GM23338 (cell line): ENCODE data around the gene MAGI1. TPM values are rescaled to one million over a fixed set of nuclear protein-coding genes. Genes with fewer than 3 reads are reported as not detected.

ENCODE experiments used
- ATAC-seq: fragments of 200-7000 bp; cut with Tn5 transposase; 3 replicates; pipeline ENCODE4 v1.9.1; 2020
- DNase-seq: peaks from one replicate; pipeline ENCODE4 v3.0.0-alpha.2; 2015; ENCODE audit warnings: low spot score
- H2AFZ ChIP-seq: fragments of 200-600 bp; sonication (generic); 2 replicates; pipeline ENCODE4 v1.8.0; 2016; ENCODE audit warnings: antibody characterized with exemption, mild to moderate bottlenecking, moderate library complexity
- H3F3A ChIP-seq: fragments of 200-600 bp; sonication (generic); replicated peaks from 2 replicates; pipeline ENCODE4 v1.8.0; 2017; ENCODE audit warnings: antibody characterized with exemption, mixed run types, low read depth
- H3K27ac ChIP-seq: fragments of 200-600 bp; sonication (generic); 2 replicates; pipeline ENCODE4 v1.6.1; 2016; ENCODE audit warnings: low read depth
- H3K27me3 ChIP-seq: fragments of 200-600 bp; sonication (generic); 2 replicates; pipeline ENCODE4 v1.8.0; 2016; ENCODE audit warnings: mild to moderate bottlenecking, mixed run types, moderate library complexity; ENCODE audit not compliant: insufficient read depth
- H3K36me3 ChIP-seq: fragments of 200-600 bp; sonication (generic); 2 replicates; pipeline ENCODE4 v1.8.0; 2016; ENCODE audit warnings: mild to moderate bottlenecking; ENCODE audit not compliant: insufficient read depth
- H3K4me1 ChIP-seq: fragments of 200-600 bp; sonication (generic); 2 replicates; pipeline ENCODE4 v1.8.0; 2016; ENCODE audit warnings: mild to moderate bottlenecking, moderate library complexity; ENCODE audit not compliant: insufficient read depth
- H3K4me2 ChIP-seq: fragments of 200-600 bp; sonication (generic); 2 replicates; pipeline ENCODE4 v1.7.1; 2017; ENCODE audit warnings: mixed run types
- H3K4me3 ChIP-seq: fragments of 200-600 bp; sonication (generic); 2 replicates; pipeline ENCODE4 v1.6.1; 2016; ENCODE audit warnings: mixed run types
- H3K79me2 ChIP-seq: fragments of 200-600 bp; sonication (generic); replicated peaks from 2 replicates; pipeline ENCODE4 v1.8.0; 2017; ENCODE audit warnings: mild to moderate bottlenecking; ENCODE audit not compliant: insufficient read depth
- H3K9me2 ChIP-seq: fragments of 200-600 bp; sonication (generic); 2 replicates; pipeline ENCODE4 v1.8.0; 2017; ENCODE audit not compliant: insufficient read depth
- H4K20me1 ChIP-seq: fragments of 200-600 bp; sonication (generic); replicated peaks from 2 replicates; pipeline ENCODE4 v1.8.0; 2017; ENCODE audit warnings: mild to moderate bottlenecking; ENCODE audit not compliant: insufficient read depth
- H3K27ac Mint-ChIP-seq: 2 replicates; pipeline ENCODE4 v1.8.0; 2020; ENCODE audit warnings: inconsistent platforms, mild to moderate bottlenecking, moderate library complexity, mixed read lengths
- H3K27me3 Mint-ChIP-seq: 3 replicates; pipeline ENCODE4 v1.8.0; 2022; ENCODE audit warnings: low read depth, mild to moderate bottlenecking, moderate library complexity, mixed read lengths, inconsistent platforms; ENCODE audit not compliant: insufficient read depth, poor library complexity
- H3K36me3 Mint-ChIP-seq: 3 replicates; pipeline ENCODE4 v1.8.0; 2021; ENCODE audit warnings: low read depth, mild to moderate bottlenecking, inconsistent platforms, moderate library complexity, mixed read lengths
- H3K4me1 Mint-ChIP-seq: 3 replicates; pipeline ENCODE4 v1.8.0; 2020; ENCODE audit warnings: mild to moderate bottlenecking, inconsistent platforms, mixed read lengths
- H3K4me3 Mint-ChIP-seq: 3 replicates; pipeline ENCODE4 v1.8.0; 2021; ENCODE audit warnings: moderate library complexity, mild to moderate bottlenecking, inconsistent platforms, mixed read lengths
- H3K9me3 Mint-ChIP-seq: 3 replicates; pipeline ENCODE4 v1.8.0; 2020; ENCODE audit warnings: moderate library complexity, mild to moderate bottlenecking, inconsistent platforms, mixed read lengths
- CREB1 ChIP-seq: fragments of 250-450 bp; sonication (Bioruptor Pico); IDR thresholded peaks from 2 replicates; pipeline ENCODE4 v1.5.0; 2020; ENCODE audit warnings: low read depth, mild to moderate bottlenecking, moderate library complexity
- CTCF ChIP-seq, 2 experiments: fragments of 200-600 bp in 1 of 2; sonication (generic) in 1 of 2; conservative IDR thresholded peaks; 2 replicates each; pipeline versions ENCODE4 v1.5.1 to v1.6.1; 2016 to 2017; ENCODE audit warnings: antibody characterized with exemption in 2 of 2, low read depth in 2 of 2, mild to moderate bottlenecking in 2 of 2, moderate library complexity in 1 of 2
- ETS1 ChIP-seq: IDR thresholded peaks from 2 replicates; pipeline ENCODE4 v1.6.1; 2016; ENCODE audit warnings: antibody characterized with exemption
- EZH2 ChIP-seq: fragments of 200-600 bp; sonication (generic); IDR thresholded peaks from one replicate; pipeline ENCODE4 v1.8.0; 2017; ENCODE audit warnings: antibody characterized with exemption, mild to moderate bottlenecking, low read depth; ENCODE audit not compliant: unreplicated experiment
- EZH2phosphoT487 ChIP-seq: fragments of 200-600 bp; sonication (generic); IDR thresholded peaks from one replicate; pipeline ENCODE4 v1.8.1; 2018; ENCODE audit warnings: antibody characterized with exemption; ENCODE audit not compliant: unreplicated experiment
- JUNB ChIP-seq: IDR thresholded peaks from one replicate; pipeline ENCODE4 v1.6.1; 2016; ENCODE audit warnings: antibody characterized with exemption; ENCODE audit not compliant: unreplicated experiment
- NANOG ChIP-seq: IDR thresholded peaks from 2 replicates; pipeline ENCODE4 v1.6.1; 2016; ENCODE audit warnings: antibody characterized with exemption, borderline replicate concordance
- POLR2AphosphoS5 ChIP-seq: IDR thresholded peaks from 2 replicates; pipeline ENCODE4 v1.6.1; 2016; ENCODE audit warnings: antibody characterized with exemption, low read depth
- REST ChIP-seq: IDR thresholded peaks from one replicate; pipeline ENCODE4 v1.6.1; 2018; ENCODE audit warnings: antibody characterized with exemption; ENCODE audit not compliant: unreplicated experiment
- STAT1 ChIP-seq: IDR thresholded peaks from one replicate; pipeline ENCODE4 v1.6.1; 2016; ENCODE audit warnings: antibody characterized with exemption; ENCODE audit not compliant: unreplicated experiment
- ZNF114 ChIP-seq: fragments of 250-450 bp; sonication (Bioruptor Pico); IDR thresholded peaks from 2 replicates; pipeline ENCODE4 v1.5.0; 2020; ENCODE audit warnings: mild to moderate bottlenecking, moderate library complexity
- ZNF331 ChIP-seq: fragments of 250-450 bp; sonication (Bioruptor Pico); IDR thresholded peaks from 2 replicates; pipeline ENCODE4 v1.5.0; 2020; ENCODE audit warnings: low read depth, mild to moderate bottlenecking, moderate library complexity
- ZNF462 ChIP-seq: fragments of 250-450 bp; sonication (Bioruptor Pico); IDR thresholded peaks from 2 replicates; pipeline ENCODE4 v1.5.0; 2020; ENCODE audit warnings: mild to moderate bottlenecking, moderate library complexity
- polyA plus RNA-seq: library from polyadenylated mRNA; unstranded; fragments of >200 nt; fragmentation: Nextera tagmentation; extraction: Ambion mirVana; gene quantifications from 2 replicates; pipeline ENCODE4 v1.2.1, GENCODE V29; 2016
- total RNA-seq: library from RNA; depleted of rRNA; stranded (reverse); fragments of >200 nt; shearing (Covaris generic); gene quantifications from 2 replicates; pipeline ENCODE4 v1.2.3, GENCODE V29; 2014

Gene MAGI1
- total and polyA plus RNA-seq, 2 experiments from 2014 or later: 27.4 to 71.2 TPM

GRCh38 chr3:65967451-65967850, 71.3 kb downstream of the MAGI1 start:
- ATAC-seq (no peak), DNase-seq (no peak)
- H3K4me1 ChIP-seq: peaks cover 35% of the 10 kb centered on the region
- H3K4me3 ChIP-seq: no peak overlapping the region
- TF ChIP-seq ETS1 (no peak), NANOG (no peak), ZNF462 (CRISPR knock-in tag) (no peak), ZNF331 (CRISPR knock-in tag) (no peak), CTCF (conservative IDR thresholded peaks at IDR 0.05; ENCODE audit: low read depth in 2 of 2) (no peak), EZH2 (no peak), EZH2phosphoT487 (no peak), JUNB (no peak), ZNF114 (CRISPR knock-in tag) (no peak), CREB1 (CRISPR knock-in tag) (no peak), STAT1 (no peak), POLR2AphosphoS5 (no peak), REST (no peak)
- H3K4me2 ChIP-seq: no peak overlapping the region
- H3K9me2 ChIP-seq: no peaks in the 10 kb centered on the region
- H2AFZ ChIP-seq: no peak overlapping the region
- Mint-ChIP-seq H3K4me1 (peaks cover 45% of the 10 kb centered on the region), H3K27ac (no peak overlapping the region), H3K27me3 (peaks cover 2% of the 10 kb centered on the region), H3K4me3 (no peak overlapping the region), H3K9me3 (no peaks in the 10 kb centered on the region; the same call in 2 of the 3 replicates), H3K36me3 (no peaks in the 10 kb centered on the region; the same call in 2 of the 3 replicates)
- H4K20me1 ChIP-seq: peaks cover 7% of the 10 kb centered on the region
- peaks cover 93% of the 10 kb centered on the region for H3K79me2 ChIP-seq
- no peak overlapping the region for H3K27ac ChIP-seq
- H3K36me3 ChIP-seq: no peaks in the 10 kb centered on the region
- H3K27me3 ChIP-seq: no peaks in the 10 kb centered on the region
- H3F3A ChIP-seq: no peaks in the 10 kb centered on the region
